GM23338 (cell line): ENCODE measurements around the gene CDH23. TPM values are rescaled to one million over a fixed set of nuclear protein-coding genes. Genes with fewer than 3 reads are reported as not detected.

Experiments used
- ATAC-seq: fragments of 200-7000 bp; cut with Tn5 transposase; 3 replicates; pipeline ENCODE4 v1.9.1; 2020
- DNase-seq: peaks from one replicate; pipeline ENCODE4 v3.0.0-alpha.2; 2015; ENCODE audit warnings: low spot score
- H2AFZ ChIP-seq: fragments of 200-600 bp; sonication (generic); 2 replicates; pipeline ENCODE4 v1.8.0; 2016; ENCODE audit warnings: antibody characterized with exemption, mild to moderate bottlenecking, moderate library complexity
- H3F3A ChIP-seq: fragments of 200-600 bp; sonication (generic); replicated peaks from 2 replicates; pipeline ENCODE4 v1.8.0; 2017; ENCODE audit warnings: antibody characterized with exemption, mixed run types, low read depth
- H3K27ac ChIP-seq: fragments of 200-600 bp; sonication (generic); 2 replicates; pipeline ENCODE4 v1.6.1; 2016; ENCODE audit warnings: low read depth
- H3K27me3 ChIP-seq: fragments of 200-600 bp; sonication (generic); 2 replicates; pipeline ENCODE4 v1.8.0; 2016; ENCODE audit warnings: mild to moderate bottlenecking, mixed run types, moderate library complexity; ENCODE audit not compliant: insufficient read depth
- H3K36me3 ChIP-seq: fragments of 200-600 bp; sonication (generic); 2 replicates; pipeline ENCODE4 v1.8.0; 2016; ENCODE audit warnings: mild to moderate bottlenecking; ENCODE audit not compliant: insufficient read depth
- H3K4me1 ChIP-seq: fragments of 200-600 bp; sonication (generic); 2 replicates; pipeline ENCODE4 v1.8.0; 2016; ENCODE audit warnings: mild to moderate bottlenecking, moderate library complexity; ENCODE audit not compliant: insufficient read depth
- H3K4me2 ChIP-seq: fragments of 200-600 bp; sonication (generic); 2 replicates; pipeline ENCODE4 v1.7.1; 2017; ENCODE audit warnings: mixed run types
- H3K4me3 ChIP-seq: fragments of 200-600 bp; sonication (generic); 2 replicates; pipeline ENCODE4 v1.6.1; 2016; ENCODE audit warnings: mixed run types
- H3K79me2 ChIP-seq: fragments of 200-600 bp; sonication (generic); replicated peaks from 2 replicates; pipeline ENCODE4 v1.8.0; 2017; ENCODE audit warnings: mild to moderate bottlenecking; ENCODE audit not compliant: insufficient read depth
- H3K9me2 ChIP-seq: fragments of 200-600 bp; sonication (generic); 2 replicates; pipeline ENCODE4 v1.8.0; 2017; ENCODE audit not compliant: insufficient read depth
- H4K20me1 ChIP-seq: fragments of 200-600 bp; sonication (generic); replicated peaks from 2 replicates; pipeline ENCODE4 v1.8.0; 2017; ENCODE audit warnings: mild to moderate bottlenecking; ENCODE audit not compliant: insufficient read depth
- H3K27ac Mint-ChIP-seq: 2 replicates; pipeline ENCODE4 v1.8.0; 2020; ENCODE audit warnings: inconsistent platforms, mild to moderate bottlenecking, moderate library complexity, mixed read lengths
- H3K27me3 Mint-ChIP-seq: 3 replicates; pipeline ENCODE4 v1.8.0; 2022; ENCODE audit warnings: low read depth, mild to moderate bottlenecking, moderate library complexity, mixed read lengths, inconsistent platforms; ENCODE audit not compliant: insufficient read depth, poor library complexity
- H3K36me3 Mint-ChIP-seq: 3 replicates; pipeline ENCODE4 v1.8.0; 2021; ENCODE audit warnings: low read depth, mild to moderate bottlenecking, inconsistent platforms, moderate library complexity, mixed read lengths
- H3K4me1 Mint-ChIP-seq: 3 replicates; pipeline ENCODE4 v1.8.0; 2020; ENCODE audit warnings: mild to moderate bottlenecking, inconsistent platforms, mixed read lengths
- H3K4me3 Mint-ChIP-seq: 3 replicates; pipeline ENCODE4 v1.8.0; 2021; ENCODE audit warnings: moderate library complexity, mild to moderate bottlenecking, inconsistent platforms, mixed read lengths
- H3K9me3 Mint-ChIP-seq: 3 replicates; pipeline ENCODE4 v1.8.0; 2020; ENCODE audit warnings: moderate library complexity, mild to moderate bottlenecking, inconsistent platforms, mixed read lengths
- NANOG ChIP-seq: IDR thresholded peaks from 2 replicates; pipeline ENCODE4 v1.6.1; 2016; ENCODE audit warnings: antibody characterized with exemption, borderline replicate concordance
- ZNF114 ChIP-seq: fragments of 250-450 bp; sonication (Bioruptor Pico); IDR thresholded peaks from 2 replicates; pipeline ENCODE4 v1.5.0; 2020; ENCODE audit warnings: mild to moderate bottlenecking, moderate library complexity
- ZNF331 ChIP-seq: fragments of 250-450 bp; sonication (Bioruptor Pico); IDR thresholded peaks from 2 replicates; pipeline ENCODE4 v1.5.0; 2020; ENCODE audit warnings: low read depth, mild to moderate bottlenecking, moderate library complexity
- polyA plus RNA-seq: library from polyadenylated mRNA; unstranded; fragments of >200 nt; fragmentation: Nextera tagmentation; extraction: Ambion mirVana; gene quantifications from 2 replicates; pipeline ENCODE4 v1.2.1, GENCODE V29; 2016
- total RNA-seq: library from RNA; depleted of rRNA; stranded (reverse); fragments of >200 nt; shearing (Covaris generic); gene quantifications from 2 replicates; pipeline ENCODE4 v1.2.3, GENCODE V29; 2014
- TF ChIP-seq, protein P1 (sequence below): fragments of 250-450 bp; sonication (Bioruptor Pico); IDR thresholded peaks from 2 replicates; pipeline ENCODE4 v1.5.0; 2020; ENCODE audit warnings: mild to moderate bottlenecking, moderate library complexity
- TF ChIP-seq, protein P2 (sequence below), 2 experiments: fragments of 200-600 bp in 1 of 2; sonication (generic) in 1 of 2; conservative IDR thresholded peaks; 2 replicates each; pipeline versions ENCODE4 v1.5.1 to v1.6.1; 2016 to 2017; ENCODE audit warnings: antibody characterized with exemption in 2 of 2, low read depth in 2 of 2, mild to moderate bottlenecking in 2 of 2, moderate library complexity in 1 of 2
- TF ChIP-seq, protein P3 (sequence below): IDR thresholded peaks from 2 replicates; pipeline ENCODE4 v1.6.1; 2016; ENCODE audit warnings: antibody characterized with exemption

Gene CDH23
- total and polyA plus RNA-seq, 2 experiments from 2014 or later = 0.95 to 4.3 TPM

DNA sequence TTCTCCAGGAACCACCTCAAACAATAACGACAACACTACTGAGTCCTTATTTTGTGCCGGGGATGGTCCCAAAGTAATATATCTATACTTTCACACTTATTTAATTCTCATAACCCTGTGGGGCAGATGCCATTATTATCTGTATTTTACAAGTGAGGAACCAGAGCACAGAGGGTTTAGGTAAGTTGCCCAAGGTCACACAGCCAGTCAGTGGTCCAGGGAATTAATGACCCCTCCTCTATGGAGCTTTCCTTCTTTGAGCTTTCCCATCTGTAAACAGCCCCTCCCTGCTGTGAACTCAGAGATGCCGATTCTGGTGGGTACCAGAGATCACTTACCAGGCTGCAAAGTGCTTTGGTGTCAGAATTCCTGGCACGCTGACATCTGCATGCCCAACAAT is 217.2 kb downstream of the CDH23 start (continued):
- TF ChIP-seq, protein P1, sequence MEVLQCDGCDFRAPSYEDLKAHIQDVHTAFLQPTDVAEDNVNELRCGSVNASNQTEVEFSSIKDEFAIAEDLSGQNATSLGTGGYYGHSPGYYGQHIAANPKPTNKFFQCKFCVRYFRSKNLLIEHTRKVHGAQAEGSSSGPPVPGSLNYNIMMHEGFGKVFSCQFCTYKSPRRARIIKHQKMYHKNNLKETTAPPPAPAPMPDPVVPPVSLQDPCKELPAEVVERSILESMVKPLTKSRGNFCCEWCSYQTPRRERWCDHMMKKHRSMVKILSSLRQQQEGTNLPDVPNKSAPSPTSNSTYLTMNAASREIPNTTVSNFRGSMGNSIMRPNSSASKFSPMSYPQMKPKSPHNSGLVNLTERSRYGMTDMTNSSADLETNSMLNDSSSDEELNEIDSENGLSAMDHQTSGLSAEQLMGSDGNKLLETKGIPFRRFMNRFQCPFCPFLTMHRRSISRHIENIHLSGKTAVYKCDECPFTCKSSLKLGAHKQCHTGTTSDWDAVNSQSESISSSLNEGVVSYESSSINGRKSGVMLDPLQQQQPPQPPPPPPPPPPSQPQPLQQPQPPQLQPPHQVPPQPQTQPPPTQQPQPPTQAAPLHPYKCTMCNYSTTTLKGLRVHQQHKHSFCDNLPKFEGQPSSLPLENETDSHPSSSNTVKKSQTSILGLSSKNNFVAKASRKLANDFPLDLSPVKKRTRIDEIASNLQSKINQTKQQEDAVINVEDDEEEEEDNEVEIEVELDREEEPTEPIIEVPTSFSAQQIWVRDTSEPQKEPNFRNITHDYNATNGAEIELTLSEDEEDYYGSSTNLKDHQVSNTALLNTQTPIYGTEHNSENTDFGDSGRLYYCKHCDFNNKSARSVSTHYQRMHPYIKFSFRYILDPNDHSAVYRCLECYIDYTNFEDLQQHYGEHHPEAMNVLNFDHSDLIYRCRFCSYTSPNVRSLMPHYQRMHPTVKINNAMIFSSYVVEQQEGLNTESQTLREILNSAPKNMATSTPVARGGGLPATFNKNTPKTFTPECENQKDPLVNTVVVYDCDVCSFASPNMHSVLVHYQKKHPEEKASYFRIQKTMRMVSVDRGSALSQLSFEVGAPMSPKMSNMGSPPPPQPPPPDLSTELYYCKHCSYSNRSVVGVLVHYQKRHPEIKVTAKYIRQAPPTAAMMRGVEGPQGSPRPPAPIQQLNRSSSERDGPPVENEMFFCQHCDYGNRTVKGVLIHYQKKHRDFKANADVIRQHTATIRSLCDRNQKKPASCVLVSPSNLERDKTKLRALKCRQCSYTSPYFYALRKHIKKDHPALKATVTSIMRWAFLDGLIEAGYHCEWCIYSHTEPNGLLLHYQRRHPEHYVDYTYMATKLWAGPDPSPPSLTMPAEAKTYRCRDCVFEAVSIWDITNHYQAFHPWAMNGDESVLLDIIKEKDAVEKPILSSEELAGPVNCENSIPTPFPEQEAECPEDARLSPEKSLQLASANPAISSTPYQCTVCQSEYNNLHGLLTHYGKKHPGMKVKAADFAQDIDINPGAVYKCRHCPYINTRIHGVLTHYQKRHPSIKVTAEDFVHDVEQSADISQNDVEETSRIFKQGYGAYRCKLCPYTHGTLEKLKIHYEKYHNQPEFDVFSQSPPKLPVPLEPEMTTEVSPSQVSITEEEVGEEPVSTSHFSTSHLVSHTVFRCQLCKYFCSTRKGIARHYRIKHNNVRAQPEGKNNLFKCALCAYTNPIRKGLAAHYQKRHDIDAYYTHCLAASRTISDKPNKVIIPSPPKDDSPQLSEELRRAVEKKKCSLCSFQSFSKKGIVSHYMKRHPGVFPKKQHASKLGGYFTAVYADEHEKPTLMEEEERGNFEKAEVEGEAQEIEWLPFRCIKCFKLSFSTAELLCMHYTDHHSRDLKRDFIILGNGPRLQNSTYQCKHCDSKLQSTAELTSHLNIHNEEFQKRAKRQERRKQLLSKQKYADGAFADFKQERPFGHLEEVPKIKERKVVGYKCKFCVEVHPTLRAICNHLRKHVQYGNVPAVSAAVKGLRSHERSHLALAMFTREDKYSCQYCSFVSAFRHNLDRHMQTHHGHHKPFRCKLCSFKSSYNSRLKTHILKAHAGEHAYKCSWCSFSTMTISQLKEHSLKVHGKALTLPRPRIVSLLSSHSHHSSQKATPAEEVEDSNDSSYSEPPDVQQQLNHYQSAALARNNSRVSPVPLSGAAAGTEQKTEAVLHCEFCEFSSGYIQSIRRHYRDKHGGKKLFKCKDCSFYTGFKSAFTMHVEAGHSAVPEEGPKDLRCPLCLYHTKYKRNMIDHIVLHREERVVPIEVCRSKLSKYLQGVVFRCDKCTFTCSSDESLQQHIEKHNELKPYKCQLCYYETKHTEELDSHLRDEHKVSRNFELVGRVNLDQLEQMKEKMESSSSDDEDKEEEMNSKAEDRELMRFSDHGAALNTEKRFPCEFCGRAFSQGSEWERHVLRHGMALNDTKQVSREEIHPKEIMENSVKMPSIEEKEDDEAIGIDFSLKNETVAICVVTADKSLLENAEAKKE = no peak
- TF ChIP-seq, protein P2, sequence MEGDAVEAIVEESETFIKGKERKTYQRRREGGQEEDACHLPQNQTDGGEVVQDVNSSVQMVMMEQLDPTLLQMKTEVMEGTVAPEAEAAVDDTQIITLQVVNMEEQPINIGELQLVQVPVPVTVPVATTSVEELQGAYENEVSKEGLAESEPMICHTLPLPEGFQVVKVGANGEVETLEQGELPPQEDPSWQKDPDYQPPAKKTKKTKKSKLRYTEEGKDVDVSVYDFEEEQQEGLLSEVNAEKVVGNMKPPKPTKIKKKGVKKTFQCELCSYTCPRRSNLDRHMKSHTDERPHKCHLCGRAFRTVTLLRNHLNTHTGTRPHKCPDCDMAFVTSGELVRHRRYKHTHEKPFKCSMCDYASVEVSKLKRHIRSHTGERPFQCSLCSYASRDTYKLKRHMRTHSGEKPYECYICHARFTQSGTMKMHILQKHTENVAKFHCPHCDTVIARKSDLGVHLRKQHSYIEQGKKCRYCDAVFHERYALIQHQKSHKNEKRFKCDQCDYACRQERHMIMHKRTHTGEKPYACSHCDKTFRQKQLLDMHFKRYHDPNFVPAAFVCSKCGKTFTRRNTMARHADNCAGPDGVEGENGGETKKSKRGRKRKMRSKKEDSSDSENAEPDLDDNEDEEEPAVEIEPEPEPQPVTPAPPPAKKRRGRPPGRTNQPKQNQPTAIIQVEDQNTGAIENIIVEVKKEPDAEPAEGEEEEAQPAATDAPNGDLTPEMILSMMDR (conservative IDR thresholded peaks at IDR 0.05; ENCODE audit: low read depth in 2 of 2) = no peak
- no peak for TF ChIP-seq NANOG

DNA sequence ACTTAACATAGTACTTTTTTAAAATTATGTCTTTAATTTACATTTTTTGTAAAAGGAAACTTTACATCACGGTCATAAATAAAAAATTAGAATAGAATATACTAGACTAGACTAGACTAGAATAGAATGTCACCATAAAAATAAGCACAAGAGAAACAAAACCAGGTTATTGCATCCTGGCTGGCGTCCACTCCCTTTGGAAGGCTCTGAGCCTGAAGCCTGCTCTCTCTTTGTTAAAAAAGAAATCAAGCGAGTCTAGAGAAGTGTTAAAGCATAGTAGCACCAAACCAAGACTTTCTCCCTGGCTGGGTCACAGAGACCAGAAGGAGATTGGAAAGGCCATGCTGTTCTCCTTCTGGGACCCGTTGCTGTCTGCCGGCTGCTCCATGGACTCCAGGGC is 218.2 kb downstream of the CDH23 start:
- no peak for DNase-seq
- no peaks in the 10 kb centered on the region for H3K36me3 ChIP-seq
- no peak for TF ChIP-seq ZNF331 (CRISPR knock-in tag)
- no peak for TF ChIP-seq ZNF114 (CRISPR knock-in tag)
- TF ChIP-seq, protein P3, sequence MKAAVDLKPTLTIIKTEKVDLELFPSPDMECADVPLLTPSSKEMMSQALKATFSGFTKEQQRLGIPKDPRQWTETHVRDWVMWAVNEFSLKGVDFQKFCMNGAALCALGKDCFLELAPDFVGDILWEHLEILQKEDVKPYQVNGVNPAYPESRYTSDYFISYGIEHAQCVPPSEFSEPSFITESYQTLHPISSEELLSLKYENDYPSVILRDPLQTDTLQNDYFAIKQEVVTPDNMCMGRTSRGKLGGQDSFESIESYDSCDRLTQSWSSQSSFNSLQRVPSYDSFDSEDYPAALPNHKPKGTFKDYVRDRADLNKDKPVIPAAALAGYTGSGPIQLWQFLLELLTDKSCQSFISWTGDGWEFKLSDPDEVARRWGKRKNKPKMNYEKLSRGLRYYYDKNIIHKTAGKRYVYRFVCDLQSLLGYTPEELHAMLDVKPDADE = no peak
- TF ChIP-seq, protein P1 = no peak

More for the DNA sequence above, 218.2 kb downstream of the CDH23 start:
- ATAC-seq = no peak
- Mint-ChIP-seq H3K4me1 (peaks cover 29% of the 10 kb centered on the region), H3K36me3 (peaks cover 15% of the 10 kb centered on the region), H3K27ac (no peak overlapping the region), H3K9me3 (peaks cover 10% of the 10 kb centered on the region), H3K27me3 (peaks cover 15% of the 10 kb centered on the region), H3K4me3 (no peak overlapping the region)
- Histone ChIP-seq H3K79me2 (no peaks in the 10 kb centered on the region), H2AFZ (no peak overlapping the region), H3K4me2 (no peak overlapping the region), H3K4me3 (no peak overlapping the region), H3K9me2 (no peaks in the 10 kb centered on the region), H3K27me3 (no peaks in the 10 kb centered on the region), H3F3A (no peaks in the 10 kb centered on the region), H4K20me1 (no peaks in the 10 kb centered on the region), H3K4me1 (no peaks in the 10 kb centered on the region), H3K27ac (no peak overlapping the region)
